ENCODE measurements around the gene C22orf15.
A peak's percentile ranks its signal among the peaks of the same experiment; 100 is the strongest.

The C22orf15 gene

DNA sequence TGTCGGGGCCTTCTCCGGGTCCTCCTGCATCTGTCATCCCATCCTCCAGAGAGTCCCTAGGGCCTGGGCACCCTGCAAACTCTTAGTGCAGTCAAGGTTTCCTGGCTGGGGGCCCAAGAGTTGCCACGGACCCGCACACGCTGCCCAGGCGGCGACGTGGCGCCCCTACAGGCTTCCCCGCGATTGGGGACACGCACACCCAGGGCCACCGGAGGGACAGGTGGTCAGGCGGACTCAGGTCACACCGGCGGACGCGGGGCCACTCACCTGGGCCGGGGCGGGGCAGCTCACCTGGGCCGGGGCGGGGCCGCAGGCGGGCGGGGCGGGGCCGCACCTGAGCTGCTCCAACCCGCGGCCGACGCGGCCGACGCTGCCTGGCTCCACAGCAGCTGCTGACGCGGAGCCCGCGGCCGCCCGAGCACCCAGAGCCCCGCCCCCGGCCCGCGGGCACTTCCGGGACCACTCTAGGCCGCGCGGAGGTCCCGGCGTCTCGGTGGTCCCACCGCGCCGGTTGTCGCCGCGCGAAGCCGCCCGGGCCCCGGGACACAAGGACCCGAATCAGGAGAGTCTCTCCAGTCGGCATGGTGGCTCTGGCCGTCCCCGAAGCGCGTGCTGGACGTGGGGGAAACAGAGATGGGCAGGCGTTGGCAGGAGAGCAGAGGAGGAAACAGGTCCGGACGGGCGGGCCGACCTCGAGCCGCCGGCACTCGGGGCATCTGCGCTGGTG lies 11.9 kb upstream of the C22orf15 start, which contains the start of gene ZNF70:
TSS of gene ZNF70 (minus strand) at position 399 of the 727 bp plus-strand sequence. CDS start 5,972 bp downstream, outside the sequence.
- TF ChIP-seq, protein P1, sequence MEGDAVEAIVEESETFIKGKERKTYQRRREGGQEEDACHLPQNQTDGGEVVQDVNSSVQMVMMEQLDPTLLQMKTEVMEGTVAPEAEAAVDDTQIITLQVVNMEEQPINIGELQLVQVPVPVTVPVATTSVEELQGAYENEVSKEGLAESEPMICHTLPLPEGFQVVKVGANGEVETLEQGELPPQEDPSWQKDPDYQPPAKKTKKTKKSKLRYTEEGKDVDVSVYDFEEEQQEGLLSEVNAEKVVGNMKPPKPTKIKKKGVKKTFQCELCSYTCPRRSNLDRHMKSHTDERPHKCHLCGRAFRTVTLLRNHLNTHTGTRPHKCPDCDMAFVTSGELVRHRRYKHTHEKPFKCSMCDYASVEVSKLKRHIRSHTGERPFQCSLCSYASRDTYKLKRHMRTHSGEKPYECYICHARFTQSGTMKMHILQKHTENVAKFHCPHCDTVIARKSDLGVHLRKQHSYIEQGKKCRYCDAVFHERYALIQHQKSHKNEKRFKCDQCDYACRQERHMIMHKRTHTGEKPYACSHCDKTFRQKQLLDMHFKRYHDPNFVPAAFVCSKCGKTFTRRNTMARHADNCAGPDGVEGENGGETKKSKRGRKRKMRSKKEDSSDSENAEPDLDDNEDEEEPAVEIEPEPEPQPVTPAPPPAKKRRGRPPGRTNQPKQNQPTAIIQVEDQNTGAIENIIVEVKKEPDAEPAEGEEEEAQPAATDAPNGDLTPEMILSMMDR (IDR thresholded peaks at IDR 0.05), result no peak

DNA sequence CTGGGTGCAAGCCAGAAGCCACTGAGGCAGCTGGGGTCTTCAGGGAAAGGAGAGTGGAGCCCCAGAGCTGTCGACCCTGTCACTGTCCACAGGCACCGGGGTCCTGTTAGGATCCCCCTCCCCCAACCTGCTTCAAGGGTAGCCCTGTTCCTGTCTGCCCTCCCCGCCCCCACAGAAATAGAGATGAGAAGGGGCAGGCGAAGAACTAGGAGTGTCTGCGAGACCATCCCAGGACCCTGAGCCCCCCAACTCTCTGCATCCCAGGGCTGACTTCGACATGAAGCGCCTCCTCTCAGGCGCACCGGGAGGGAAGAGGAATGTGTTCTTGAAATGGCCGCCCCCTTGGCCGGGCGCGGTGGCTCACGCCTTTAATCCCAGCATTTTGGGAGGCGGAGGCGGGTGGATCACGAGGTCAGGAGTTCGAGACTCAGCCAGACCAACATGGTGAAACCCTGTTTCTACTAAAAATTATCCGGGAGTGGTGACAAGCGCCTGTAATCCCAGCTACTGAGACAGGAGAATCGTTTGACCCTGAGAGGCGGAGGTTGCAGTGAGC lies 11.3 kb upstream of the C22orf15 start:
- H3K9ac ChIP-seq, result peak overlapping the region; percentile 21
- TF ChIP-seq, protein P1 (IDR thresholded peaks at IDR 0.05), result no peak
- H3K4me1 ChIP-seq, result peaks cover 2% of the 10 kb centered on the region
- H3K4me3 ChIP-seq (ENCODE audit: low read depth, low read length), result peak overlapping the region; percentile 74
- H3K4me2 ChIP-seq (ENCODE audit: low read length), result peak overlapping the region; percentile 94
- H3K27ac ChIP-seq, result peak overlapping the region; percentile 85
- H2AFZ ChIP-seq, result peak overlapping the region; percentile 90
- H3K27me3 ChIP-seq (ENCODE audit: control insufficient read depth, insufficient read depth, low read length), result no peaks in the 10 kb centered on the region
- H3K9me3 ChIP-seq (ENCODE audit: control insufficient read depth, low read length), result no peaks in the 10 kb centered on the region
- no peaks in the 10 kb centered on the region for H3K79me2 ChIP-seq
- no peaks in the 10 kb centered on the region for H3K36me3 ChIP-seq (ENCODE audit: control insufficient read depth, insufficient read depth, low read length)

More for the DNA sequence above, 11.9 kb upstream of the C22orf15 start, which contains the start of gene ZNF70:
- Histone ChIP-seq H3K4me2 (ENCODE audit: low read length) (peak within 1 kb of the TSS; percentile 98), H3K79me2 (no peaks in the 10 kb centered on the region), H3K4me3 (ENCODE audit: low read depth, low read length) (peak within 1 kb of the TSS; percentile 79), H2AFZ (peak within 1 kb of the TSS; percentile 90), H3K36me3 (ENCODE audit: control insufficient read depth, insufficient read depth, low read length) (no peaks in the 10 kb centered on the region), H3K4me1 (peaks cover 2% of the 10 kb centered on the region), H3K9ac (peak within 1 kb of the TSS; percentile 21), H3K27me3 (ENCODE audit: control insufficient read depth, insufficient read depth, low read length) (no peaks in the 10 kb centered on the region), H3K27ac (peak within 1 kb of the TSS; percentile 85), H3K9me3 (ENCODE audit: control insufficient read depth, low read length) (no peaks in the 10 kb centered on the region)

DNA sequence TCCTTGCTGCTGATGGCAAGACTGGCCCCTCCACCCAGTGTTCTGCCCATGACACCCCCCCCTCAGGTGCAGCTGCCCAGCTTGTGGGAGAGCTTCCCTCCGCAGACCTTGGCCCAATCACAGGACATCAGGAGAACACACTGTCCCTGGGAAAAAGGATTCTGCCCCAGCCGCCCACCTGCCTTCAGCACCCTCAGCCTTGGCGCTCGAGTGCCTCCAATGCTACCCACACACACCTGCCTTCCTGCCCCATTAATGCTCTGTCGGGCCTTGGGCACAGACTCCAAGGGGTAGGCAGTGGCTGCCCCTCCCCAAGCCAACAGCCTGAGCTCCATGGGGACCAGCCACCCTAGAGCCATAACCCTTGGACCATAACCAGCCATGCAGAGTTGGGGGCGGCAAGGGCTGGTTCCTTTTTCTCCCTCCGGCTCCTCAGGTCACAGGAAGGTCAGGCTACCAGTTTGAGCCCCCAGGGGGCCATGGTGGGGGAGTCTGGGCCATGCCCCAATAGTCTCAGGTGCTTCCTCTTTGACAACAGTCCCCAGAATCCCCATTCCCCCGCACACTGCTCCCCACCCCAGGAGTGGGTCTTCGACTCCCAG lies 10.6 kb upstream of the C22orf15 start:
- peaks cover 2% of the 10 kb centered on the region for H3K4me1 ChIP-seq
- TF ChIP-seq, protein P1 (IDR thresholded peaks at IDR 0.05), result no peak
- H3K4me3 ChIP-seq (ENCODE audit: low read depth, low read length), result no peak overlapping the region
- no peaks in the 10 kb centered on the region for H3K27me3 ChIP-seq (ENCODE audit: control insufficient read depth, insufficient read depth, low read length)
- no peaks in the 10 kb centered on the region for H3K9me3 ChIP-seq (ENCODE audit: control insufficient read depth, low read length)
- no peaks in the 10 kb centered on the region for H3K36me3 ChIP-seq (ENCODE audit: control insufficient read depth, insufficient read depth, low read length)
- no peak overlapping the region for H3K4me2 ChIP-seq (ENCODE audit: low read length)
- H2AFZ ChIP-seq, result no peak overlapping the region
- H3K27ac ChIP-seq, result no peak overlapping the region
- no peak overlapping the region for H3K9ac ChIP-seq
- H3K79me2 ChIP-seq, result no peaks in the 10 kb centered on the region

DNA sequence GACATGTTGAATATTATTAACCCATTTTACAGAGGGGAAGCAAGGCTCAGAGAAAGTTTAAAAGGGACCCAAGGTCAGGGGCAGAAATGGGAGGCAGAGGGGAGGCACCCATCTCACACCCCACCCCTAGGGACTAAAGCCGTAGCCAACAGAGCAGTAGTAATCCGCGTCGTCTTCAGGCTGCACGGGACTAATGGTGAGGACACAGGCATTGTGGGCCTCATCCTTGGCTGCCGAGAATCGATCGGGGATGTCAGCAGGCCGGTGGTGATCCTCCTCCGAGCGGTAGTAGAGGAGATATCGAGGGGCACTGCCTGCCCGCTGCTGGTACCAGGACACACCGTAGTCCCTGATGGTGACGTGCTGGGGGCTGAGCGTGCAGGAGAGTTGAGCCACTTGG lies 10.0 kb upstream of the C22orf15 start:
- Histone ChIP-seq H3K4me2 (ENCODE audit: low read length) (no peak overlapping the region), H3K36me3 (ENCODE audit: control insufficient read depth, insufficient read depth, low read length) (no peaks in the 10 kb centered on the region), H3K4me3 (ENCODE audit: low read depth, low read length) (no peak overlapping the region), H3K79me2 (no peaks in the 10 kb centered on the region), H3K27me3 (ENCODE audit: control insufficient read depth, insufficient read depth, low read length) (no peaks in the 10 kb centered on the region), H3K4me1 (peaks cover 2% of the 10 kb centered on the region), H3K27ac (no peak overlapping the region), H3K9ac (no peak overlapping the region), H3K9me3 (ENCODE audit: control insufficient read depth, low read length) (no peaks in the 10 kb centered on the region), H2AFZ (no peak overlapping the region)
- TF ChIP-seq, protein P1 (IDR thresholded peaks at IDR 0.05), result no peak
